ENCODE data around the gene NANOG. TPM values are rescaled to one million over a fixed set of nuclear protein-coding genes. Genes with fewer than 3 reads are reported as not detected.
"Not testable (repeated sequence)": the region's sequence is repeated elsewhere in the genome, so short reads cannot be mapped to it uniquely, and the experiment has no call there.

Gene NANOG
- not detected for total RNA-seq (2021; fragmentation: NEBNext Ultra II Directional; extraction: Animal tissue kit (Norgen Biotek cat#: 25700))
- long read RNA-seq: 0 reads

DNA sequence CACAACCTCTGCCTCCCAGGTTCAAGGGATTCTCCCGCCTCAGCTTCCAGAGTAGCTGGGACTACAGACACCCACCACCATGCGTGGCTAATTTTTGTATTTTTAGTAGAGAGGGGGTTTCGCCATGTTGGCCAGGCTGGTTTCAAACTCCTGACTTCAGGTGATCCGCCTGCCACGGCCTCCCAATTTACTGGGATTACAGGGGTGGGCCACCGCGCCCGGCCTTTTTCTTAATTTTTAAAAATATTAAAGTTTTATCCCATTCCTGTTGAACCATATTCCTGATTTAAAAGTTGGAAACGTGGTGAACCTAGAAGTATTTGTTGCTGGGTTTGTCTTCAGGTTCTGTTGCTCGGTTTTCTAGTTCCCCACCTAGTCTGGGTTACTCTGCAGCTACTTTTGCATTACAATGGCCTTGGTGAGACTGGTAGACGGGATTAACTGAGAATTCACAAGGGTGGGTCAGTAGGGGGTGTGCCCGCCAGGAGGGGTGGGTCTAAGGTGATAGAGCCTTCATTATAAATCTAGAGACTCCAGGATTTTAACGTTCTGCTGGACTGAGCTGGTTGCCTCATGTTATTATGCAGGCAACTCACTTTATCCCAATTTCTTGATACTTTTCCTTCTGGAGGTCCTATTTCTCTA lies at the start of gene NANOG:
TSS of gene NANOG (plus strand) at position 519 of the 645 bp plus-strand sequence. CDS start 213 bp downstream, outside the sequence.
- peaks cover 44% of the 10 kb centered on the region for H3K27me3 Mint-ChIP-seq (ENCODE audit: insufficient read depth)
- H3K4me3 Mint-ChIP-seq; H3K9me3 Mint-ChIP-seq; DNase-seq; H3K27ac Mint-ChIP-seq; H3K36me3 Mint-ChIP-seq (ENCODE audit: low read depth); H3K4me1 Mint-ChIP-seq (ENCODE audit: low read depth): not testable (repeated sequence)

GRCh38 chr12:7747246-7747645 lies 42.0 kb upstream of the NANOG start, which contains the start of gene CLEC4C:
CLEC4C (minus strand) TSS chr12:7747375; CDS start chr12:7747348, 27 bp downstream.
- no peak for DNase-seq
- no peaks in the 10 kb centered on the region for H3K4me1 Mint-ChIP-seq (ENCODE audit: low read depth)
- peaks cover 2% of the 10 kb centered on the region for H3K27me3 Mint-ChIP-seq (ENCODE audit: insufficient read depth)
- no peaks in the 10 kb centered on the region for H3K36me3 Mint-ChIP-seq (ENCODE audit: low read depth)
- H3K4me3 Mint-ChIP-seq: no peak within 1 kb of the TSS
- TF ChIP-seq, protein P1, sequence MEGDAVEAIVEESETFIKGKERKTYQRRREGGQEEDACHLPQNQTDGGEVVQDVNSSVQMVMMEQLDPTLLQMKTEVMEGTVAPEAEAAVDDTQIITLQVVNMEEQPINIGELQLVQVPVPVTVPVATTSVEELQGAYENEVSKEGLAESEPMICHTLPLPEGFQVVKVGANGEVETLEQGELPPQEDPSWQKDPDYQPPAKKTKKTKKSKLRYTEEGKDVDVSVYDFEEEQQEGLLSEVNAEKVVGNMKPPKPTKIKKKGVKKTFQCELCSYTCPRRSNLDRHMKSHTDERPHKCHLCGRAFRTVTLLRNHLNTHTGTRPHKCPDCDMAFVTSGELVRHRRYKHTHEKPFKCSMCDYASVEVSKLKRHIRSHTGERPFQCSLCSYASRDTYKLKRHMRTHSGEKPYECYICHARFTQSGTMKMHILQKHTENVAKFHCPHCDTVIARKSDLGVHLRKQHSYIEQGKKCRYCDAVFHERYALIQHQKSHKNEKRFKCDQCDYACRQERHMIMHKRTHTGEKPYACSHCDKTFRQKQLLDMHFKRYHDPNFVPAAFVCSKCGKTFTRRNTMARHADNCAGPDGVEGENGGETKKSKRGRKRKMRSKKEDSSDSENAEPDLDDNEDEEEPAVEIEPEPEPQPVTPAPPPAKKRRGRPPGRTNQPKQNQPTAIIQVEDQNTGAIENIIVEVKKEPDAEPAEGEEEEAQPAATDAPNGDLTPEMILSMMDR (IDR thresholded peaks at IDR 0.05): no peak
- peaks cover 21% of the 10 kb centered on the region; the same call in 1 of the 2 replicates for H3K9me3 Mint-ChIP-seq
- no peak within 1 kb of the TSS for H3K27ac Mint-ChIP-seq

GRCh38 chr12:7748852-7749251 lies 40.4 kb upstream of the NANOG start:
- Mint-ChIP-seq H3K27me3 (ENCODE audit: insufficient read depth) (peaks cover 2% of the 10 kb centered on the region), H3K36me3 (ENCODE audit: low read depth) (no peaks in the 10 kb centered on the region), H3K27ac (no peak overlapping the region), H3K4me3 (no peak overlapping the region), H3K9me3 (peaks cover 12% of the 10 kb centered on the region; the same call in 1 of the 2 replicates), H3K4me1 (ENCODE audit: low read depth) (no peaks in the 10 kb centered on the region)
- TF ChIP-seq, protein P1 (IDR thresholded peaks at IDR 0.05): no peak
- DNase-seq: no peak

DNA sequence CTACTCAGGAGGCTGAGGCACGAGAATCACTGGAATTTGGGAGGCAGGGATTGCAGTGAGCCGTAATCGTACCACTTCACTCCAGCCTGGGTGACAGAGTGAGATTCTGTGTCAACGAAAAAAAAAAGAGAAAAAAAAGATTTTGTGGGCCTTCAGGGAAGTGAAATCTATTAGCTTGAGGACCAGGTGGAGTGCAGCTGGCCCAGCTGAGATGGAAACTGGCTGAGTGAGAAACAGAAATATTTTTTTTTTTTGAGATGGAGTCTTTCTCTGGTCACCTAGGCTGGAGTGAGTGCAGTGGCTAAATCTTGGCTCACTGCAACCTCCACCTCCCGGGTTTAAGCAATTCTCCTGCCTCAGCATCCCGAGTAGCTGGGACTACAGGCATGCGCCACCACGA lies 39.8 kb upstream of the NANOG start:
- no peaks in the 10 kb centered on the region for H3K36me3 Mint-ChIP-seq (ENCODE audit: low read depth)
- H3K4me1 Mint-ChIP-seq (ENCODE audit: low read depth): no peaks in the 10 kb centered on the region
- no peak for DNase-seq
- TF ChIP-seq, protein P1 (IDR thresholded peaks at IDR 0.05): no peak
- no peak overlapping the region for H3K4me3 Mint-ChIP-seq
- no peak overlapping the region for H3K27ac Mint-ChIP-seq
- peaks cover 12% of the 10 kb centered on the region; the same call in 1 of the 2 replicates for H3K9me3 Mint-ChIP-seq
- H3K27me3 Mint-ChIP-seq (ENCODE audit: insufficient read depth): peaks cover 2% of the 10 kb centered on the region

GRCh38 chr12:7750350-7750749 lies 38.9 kb upstream of the NANOG start:
- Mint-ChIP-seq H3K36me3 (ENCODE audit: low read depth) (no peaks in the 10 kb centered on the region), H3K27me3 (ENCODE audit: insufficient read depth) (peaks cover 2% of the 10 kb centered on the region), H3K4me3 (no peak overlapping the region), H3K9me3 (peaks cover 8% of the 10 kb centered on the region; the same call in 1 of the 2 replicates), H3K27ac (no peak overlapping the region), H3K4me1 (ENCODE audit: low read depth) (no peaks in the 10 kb centered on the region)
- no peak for DNase-seq
- TF ChIP-seq, protein P1 (IDR thresholded peaks at IDR 0.05): no peak

DNA sequence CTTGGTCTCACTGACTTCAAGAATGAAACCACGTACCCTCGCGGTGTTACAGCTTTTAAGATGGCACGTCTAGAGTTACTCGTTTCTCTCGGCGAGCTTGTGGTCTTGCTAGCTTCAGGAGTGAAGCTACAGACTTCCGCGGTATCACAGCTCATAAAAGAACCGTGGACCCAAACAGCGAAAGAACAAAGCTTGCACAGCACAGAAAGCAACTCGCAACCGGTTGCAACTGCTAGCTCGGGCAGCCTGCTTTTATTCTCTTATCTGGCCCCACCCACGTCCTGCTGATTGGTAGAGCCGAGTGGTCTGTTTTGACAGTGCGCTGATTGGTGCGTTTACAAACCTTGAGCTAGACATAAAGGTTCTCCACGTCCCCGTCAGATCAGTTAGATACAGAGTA lies 37.8 kb upstream of the NANOG start:
- Mint-ChIP-seq H3K27ac (no peak overlapping the region), H3K4me1 (ENCODE audit: low read depth) (no peaks in the 10 kb centered on the region), H3K27me3 (ENCODE audit: insufficient read depth) (peaks cover 2% of the 10 kb centered on the region), H3K36me3 (ENCODE audit: low read depth) (no peaks in the 10 kb centered on the region), H3K4me3 (no peak overlapping the region), H3K9me3 (peaks cover 8% of the 10 kb centered on the region; the same call in 1 of the 2 replicates)
- DNase-seq: no peak
- TF ChIP-seq, protein P1 (IDR thresholded peaks at IDR 0.05): no peak

DNA sequence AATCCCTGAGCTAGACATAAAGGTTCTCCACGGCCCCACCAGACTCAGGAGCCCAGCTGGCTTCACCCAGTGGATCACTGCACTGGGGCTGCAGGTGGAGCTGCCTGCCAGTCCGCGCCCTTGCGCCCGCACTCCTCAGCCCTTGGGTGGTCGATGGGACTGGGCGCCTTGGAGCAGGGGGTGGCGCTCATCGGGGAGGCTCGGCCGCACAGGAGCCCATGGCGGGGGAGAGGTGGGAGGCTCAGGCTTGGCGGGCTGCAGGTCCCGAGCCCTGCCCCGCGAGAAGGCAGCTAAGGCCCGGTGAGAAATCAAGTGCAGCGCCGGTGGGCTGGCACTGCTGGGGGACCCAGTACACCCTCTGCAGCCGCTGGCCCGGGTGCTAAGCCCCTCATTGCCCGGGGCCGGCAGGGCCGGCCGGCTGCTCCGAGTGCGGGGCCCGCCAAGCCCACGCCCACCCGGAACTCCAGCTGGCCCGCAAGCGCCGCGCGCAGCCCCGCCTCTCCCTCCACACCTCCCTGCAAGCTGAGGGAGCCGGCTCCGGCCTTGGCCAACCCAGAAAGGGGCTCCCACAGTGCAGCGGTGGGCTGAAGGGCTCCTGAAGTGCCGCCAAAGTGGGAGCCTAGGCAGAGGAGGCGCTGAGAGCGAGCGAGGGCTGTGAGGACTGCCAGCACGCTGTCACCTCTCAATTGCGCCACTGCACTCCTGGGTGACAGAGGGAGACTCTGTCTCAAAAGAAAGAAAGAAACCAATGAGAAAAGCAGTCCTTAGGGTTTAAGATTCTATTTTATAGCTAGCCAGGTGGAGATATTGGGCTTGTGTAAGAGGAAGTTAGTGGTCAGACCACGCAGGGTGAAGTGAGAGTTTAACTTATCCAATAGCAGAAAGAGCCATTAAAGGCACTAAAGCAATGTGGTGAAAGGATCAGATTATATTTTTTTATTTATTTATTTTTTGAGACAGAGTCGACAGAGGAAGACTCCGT lies 37.0 kb upstream of the NANOG start:
- H3K4me3 Mint-ChIP-seq; H3K9me3 Mint-ChIP-seq; H3K36me3 Mint-ChIP-seq (ENCODE audit: low read depth); H3K4me1 Mint-ChIP-seq (ENCODE audit: low read depth); H3K27ac Mint-ChIP-seq; H3K27me3 Mint-ChIP-seq (ENCODE audit: insufficient read depth); DNase-seq: not testable (repeated sequence)

DNA sequence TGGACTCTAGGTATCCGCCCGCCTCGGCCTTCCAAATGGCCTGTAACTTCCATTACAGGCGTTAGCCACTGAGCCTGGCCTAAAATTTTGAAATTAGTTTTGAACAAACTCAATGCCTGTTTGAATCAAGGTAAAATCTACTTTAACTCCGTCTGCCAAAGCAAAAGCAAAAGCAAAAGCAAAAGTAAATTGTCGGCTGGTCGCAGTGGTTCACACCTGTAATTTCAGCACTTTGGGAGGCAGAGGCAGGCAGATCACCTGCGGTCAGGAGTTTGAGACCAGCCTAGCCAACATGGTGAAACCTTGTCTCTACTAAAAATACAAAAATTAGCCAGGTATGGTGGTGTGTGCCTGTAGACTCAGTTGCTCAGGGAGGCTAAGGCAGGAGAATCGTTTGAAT lies 33.5 kb upstream of the NANOG start:
- H3K27me3 Mint-ChIP-seq (ENCODE audit: insufficient read depth); H3K9me3 Mint-ChIP-seq; H3K4me1 Mint-ChIP-seq (ENCODE audit: low read depth); H3K36me3 Mint-ChIP-seq (ENCODE audit: low read depth); H3K27ac Mint-ChIP-seq; H3K4me3 Mint-ChIP-seq; DNase-seq: not testable (repeated sequence)

Measured in HFFc6 (cell line).